SK-MEL-5 (cell line): Measurements from ENCODE around the gene ARHGAP32. TPM values are rescaled to one million over a fixed set of nuclear protein-coding genes. Genes with fewer than 3 reads are reported as not detected.
A peak's percentile ranks its signal among the peaks of the same experiment; 100 is the strongest.

ENCODE experiments used
- DNase-seq: peaks from one replicate; pipeline ENCODE4 v3.0.0-alpha.2; 2016; ENCODE audit warnings: low read depth, low spot score
- in situ Hi-C: cut with HindIII; loops from 2 replicates; pipeline ENCODE4 v1.10.0; 2016; ENCODE audit warnings: low sequenced_read_pairs, high pct_unique_total_duplicates, low pct_unique_long_range_greater_than_20kb
- polyA plus RNA-seq, 2 experiments: library from polyadenylated mRNA; depleted of rRNA; stranded (reverse); fragments of >200 nt; gene quantifications; 2 replicates each; pipeline ENCODE4 v1.2.3, GENCODE V29; 2015
- total RNA-seq: library from RNA; depleted of rRNA; stranded (reverse); fragments of >200 nt; shearing (Covaris generic); gene quantifications from 2 replicates; pipeline ENCODE4 v1.2.3, GENCODE V29; 2014; rRNA removed

ARHGAP32 gene
- total RNA-seq: 8.6 and 9.6 TPM in 2 replicates
- 6.1 and 7.3 TPM in 2 replicates for polyA plus RNA-seq (2015; cell fraction: cytosol; rRNA removed)
- polyA plus RNA-seq (2015; cell fraction: nucleus; rRNA removed): 10.0 and 13.8 TPM in 2 replicates

DNA sequence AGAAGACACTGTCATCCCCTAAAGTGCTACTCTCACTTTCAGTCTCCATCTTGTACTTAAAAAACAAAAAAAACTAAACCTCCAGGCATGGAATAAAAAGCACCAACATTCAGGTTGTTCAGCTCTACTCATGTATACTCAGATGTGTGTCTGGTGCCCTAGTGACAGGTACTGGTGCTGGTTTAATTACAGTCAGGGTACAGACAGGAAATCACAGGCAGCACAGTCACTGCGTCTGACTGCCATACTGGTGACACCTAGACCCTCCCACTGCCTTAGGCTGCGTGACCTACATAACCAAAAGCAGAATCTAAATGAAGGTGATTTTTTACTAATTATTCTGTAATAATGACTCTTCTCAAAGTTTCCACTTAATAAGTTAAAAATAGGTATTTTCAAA lies at the start of gene ARHGAP32:
Gene ARHGAP32, minus strand, starts transcription at position 176 of the 400 bp plus-strand sequence. Its CDS starts 127 bp downstream, at position 49.
- DNase-seq: no peak
- in situ Hi-C loops: no loop called here

DNA sequence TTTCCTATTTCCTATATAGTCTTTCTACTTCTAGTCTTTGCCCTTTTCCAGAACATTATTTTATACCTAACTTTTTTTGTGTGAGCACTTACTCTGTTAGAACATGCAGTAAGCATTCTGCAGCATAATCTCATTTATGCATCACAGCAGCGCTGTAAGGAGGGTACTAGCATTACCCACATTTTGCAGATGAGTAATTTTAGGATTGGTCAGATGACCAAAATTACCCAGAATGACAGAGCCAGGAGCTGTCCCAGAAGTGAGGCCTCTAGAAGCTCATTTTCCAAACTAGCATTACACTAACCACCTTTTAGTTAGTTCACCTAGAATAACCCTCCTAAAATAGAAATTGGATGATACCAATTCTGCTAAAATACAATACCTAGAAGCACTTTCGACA lies 47.1 kb upstream of the ARHGAP32 start:
- in situ Hi-C loops: no loop called here
- no peak for DNase-seq

DNA sequence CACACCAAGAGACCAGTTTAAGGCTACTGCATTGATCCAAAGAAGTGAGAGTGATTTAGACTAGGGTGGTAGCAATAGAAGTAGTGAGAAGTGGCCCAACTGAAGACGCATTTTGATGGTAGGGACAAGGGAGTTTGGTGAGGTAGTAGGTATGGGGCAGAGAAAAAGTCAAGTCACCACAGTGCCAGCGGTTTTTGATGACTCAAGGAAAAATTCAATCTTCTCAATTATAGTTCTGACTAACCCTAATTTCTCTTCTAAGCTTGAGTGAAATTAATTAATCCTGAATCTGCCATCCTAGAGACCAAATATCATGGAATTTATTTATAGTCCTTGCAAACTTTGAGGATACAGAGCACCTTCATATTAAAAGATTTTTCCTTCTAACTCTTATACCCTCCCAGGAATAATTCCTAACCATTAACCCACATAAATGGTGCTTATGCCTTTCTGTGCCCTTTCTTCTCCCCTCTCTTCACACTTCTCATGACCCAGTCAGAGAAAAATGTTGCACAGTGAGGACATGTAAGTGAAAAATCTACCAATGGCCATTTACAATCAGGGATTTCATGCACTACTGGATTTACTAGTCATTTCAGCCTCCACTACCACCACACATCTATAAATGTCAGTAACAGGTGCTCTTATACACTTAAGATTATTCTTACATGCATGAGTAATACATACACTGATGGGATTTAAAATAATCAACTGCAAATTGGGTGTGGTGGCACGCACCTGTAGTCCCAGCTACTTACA lies 45.9 kb upstream of the ARHGAP32 start:
- in situ Hi-C loops: no loop called here
- no peak for DNase-seq

DNA sequence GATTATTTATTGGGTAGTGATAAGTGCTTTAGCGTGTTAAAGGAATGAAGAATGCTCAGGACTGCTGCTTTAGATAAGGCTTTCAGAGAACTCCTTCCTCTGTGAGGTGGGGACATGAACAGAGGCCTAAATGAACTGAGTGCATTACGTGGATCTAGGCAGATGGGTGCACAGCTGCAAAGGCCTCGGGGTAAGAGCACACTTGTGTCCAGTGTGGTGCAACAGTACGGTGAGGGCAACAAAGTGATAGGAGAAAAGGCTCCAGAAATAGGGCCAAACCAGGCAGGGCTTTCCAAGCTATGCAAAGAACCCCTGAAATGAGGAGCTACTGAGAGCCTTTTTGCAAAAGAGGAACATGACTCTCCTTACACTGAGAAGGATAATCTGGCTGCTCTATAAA lies 45.3 kb upstream of the ARHGAP32 start:
- in situ Hi-C loops: no loop called here
- DNase-seq: no peak

DNA sequence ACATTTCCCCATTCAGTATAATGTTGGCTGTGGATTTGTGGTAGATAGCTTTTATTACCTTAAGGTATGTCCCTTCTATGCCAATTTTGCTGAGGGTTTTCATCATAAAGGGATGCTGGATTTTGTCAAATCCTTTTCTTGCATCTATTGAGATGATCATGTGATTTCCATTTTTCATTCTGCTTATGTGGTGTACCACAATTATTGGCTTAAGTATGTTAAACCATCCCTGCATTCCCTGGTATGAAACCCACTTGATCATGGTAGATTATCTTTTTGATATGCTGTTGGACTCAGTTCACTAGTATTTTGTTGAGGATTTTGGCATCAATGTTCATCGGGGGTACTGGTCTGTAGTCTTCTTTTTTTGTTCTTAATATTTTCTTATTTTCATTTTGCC lies 44.7 kb upstream of the ARHGAP32 start:
- no peak for DNase-seq
- in situ Hi-C loops: no loop called here

DNA sequence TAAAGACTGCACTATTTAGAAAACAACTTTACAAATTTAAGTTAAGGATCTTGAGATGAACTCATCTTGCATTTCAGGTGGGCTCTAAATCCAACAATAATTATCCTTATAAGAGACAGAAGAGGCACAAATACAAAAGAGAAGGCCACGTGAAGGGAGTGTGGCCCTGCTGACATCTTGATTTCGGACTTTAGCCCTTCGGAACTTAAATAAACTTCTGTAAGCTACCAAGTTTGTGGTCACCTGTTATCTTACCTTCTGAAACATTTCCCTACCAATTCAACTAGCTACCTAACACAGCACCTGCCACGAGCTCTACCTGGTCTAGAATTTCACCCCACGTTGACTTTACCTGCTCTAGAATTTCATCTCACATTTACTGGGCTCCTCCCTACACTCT lies 42.9 kb upstream of the ARHGAP32 start:
- in situ Hi-C loops: no loop called here
- DNase-seq: no peak

DNA sequence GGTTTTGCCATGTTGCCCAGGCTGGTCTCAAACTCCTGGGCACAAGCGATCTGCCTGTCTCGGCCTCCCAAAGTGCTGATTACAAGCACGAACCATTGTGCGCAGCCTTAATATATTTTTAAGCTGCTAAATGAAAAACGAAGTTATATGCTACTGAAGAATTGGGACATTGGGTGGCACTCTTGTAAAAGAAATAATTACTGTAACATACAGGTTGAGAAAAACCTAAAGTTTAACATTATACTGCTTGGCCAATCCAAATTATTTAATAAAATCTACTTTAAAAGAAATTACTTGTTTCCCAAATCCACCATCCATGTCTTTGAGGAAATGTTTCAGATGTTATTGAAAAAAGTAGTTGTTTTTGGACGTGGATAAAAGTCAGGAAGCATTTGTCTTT lies 37.9 kb upstream of the ARHGAP32 start:
- in situ Hi-C loops: no loop called here
- peak; percentile 47 for DNase-seq

DNA sequence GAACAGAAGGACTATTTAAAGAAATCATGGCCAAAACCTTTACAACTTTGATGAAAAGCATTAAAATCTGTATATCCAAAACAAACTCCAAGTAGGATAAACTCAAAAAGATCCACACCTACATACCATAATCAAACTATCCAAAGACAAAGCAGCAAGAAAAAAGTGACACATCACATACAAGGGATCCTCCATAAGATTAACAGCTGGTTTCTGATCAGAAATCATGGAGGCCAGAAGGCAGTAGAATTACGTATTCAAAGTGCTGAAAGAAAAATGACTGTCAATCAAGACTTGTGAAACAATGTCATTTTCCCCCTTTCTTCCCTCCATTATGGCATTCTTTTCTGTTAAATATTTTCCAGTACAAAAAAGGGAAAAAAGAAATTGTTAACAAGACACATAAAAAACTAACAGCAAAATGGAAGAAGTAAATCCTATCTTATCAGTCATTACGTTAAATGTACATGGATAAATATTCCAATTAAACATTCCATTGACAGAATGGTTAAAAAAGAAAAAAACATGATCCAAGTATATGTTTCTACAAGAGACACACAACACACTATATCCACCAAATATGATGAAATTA lies 34.2 kb upstream of the ARHGAP32 start:
- in situ Hi-C loops: no loop called here
- no peak for DNase-seq

DNA sequence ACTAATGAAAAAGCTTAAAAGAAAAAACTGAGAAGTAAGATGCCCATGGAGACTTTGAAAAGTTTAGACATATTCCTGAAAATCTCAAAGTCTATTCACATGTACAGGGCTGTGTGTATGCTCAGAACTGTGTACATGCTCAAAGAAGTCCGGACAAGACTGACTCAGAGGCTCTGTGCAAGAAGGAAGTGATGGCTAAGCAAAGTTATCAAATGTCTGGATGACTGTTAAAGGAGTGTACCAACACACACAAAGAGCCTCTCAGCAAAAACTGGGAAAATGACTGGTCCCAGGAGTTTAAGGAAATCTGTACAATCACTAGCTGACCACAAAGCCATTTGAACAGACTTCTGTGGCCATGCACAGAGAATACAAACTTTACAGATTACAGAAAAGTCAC lies 33.1 kb upstream of the ARHGAP32 start:
- in situ Hi-C loops: no loop called here

DNA sequence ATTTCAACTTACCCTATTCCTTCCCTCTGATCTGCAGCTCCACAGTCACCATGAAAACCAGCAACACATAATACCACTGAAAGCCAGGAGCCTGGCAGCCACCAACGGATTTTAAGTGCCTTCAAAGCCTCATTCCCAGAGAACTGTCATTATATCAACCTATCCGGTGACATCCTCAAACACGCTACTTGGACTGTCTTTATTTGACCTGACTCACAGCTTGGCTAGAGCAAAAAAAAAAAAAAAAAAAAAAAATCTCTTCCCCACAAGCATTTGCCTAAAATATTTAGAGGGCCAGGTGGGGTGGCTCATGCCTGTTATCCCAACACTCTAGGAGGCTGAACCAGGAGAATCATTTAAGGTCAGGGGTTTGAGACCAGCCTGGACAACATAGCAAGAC lies 32.4 kb upstream of the ARHGAP32 start:
- no peak for DNase-seq
- in situ Hi-C loops: no loop called here

More for the DNA sequence above, 33.1 kb upstream of the ARHGAP32 start:
- DNase-seq: no peak

DNA sequence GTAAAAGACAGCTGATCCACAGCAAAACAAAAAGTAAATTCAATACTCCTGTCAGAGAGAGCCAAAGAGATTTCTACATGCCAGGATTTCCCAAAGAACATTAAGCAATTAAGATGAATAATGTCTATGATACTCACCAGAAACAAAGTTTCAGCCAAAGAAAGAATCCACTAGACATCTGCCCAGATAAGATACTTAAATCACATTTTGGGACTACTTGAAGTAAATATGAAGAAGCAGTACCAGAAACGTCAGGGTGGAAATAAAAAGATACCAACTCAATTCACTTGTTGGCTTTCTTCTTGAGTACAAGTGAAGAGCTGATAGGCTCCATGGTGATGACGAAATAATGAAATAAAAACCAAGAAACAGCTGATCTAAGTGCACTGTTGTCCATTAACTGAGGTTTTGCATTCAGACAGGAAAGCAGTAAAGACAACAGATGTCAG lies 31.6 kb upstream of the ARHGAP32 start:
- in situ Hi-C loops: no loop called here
- no peak for DNase-seq

DNA sequence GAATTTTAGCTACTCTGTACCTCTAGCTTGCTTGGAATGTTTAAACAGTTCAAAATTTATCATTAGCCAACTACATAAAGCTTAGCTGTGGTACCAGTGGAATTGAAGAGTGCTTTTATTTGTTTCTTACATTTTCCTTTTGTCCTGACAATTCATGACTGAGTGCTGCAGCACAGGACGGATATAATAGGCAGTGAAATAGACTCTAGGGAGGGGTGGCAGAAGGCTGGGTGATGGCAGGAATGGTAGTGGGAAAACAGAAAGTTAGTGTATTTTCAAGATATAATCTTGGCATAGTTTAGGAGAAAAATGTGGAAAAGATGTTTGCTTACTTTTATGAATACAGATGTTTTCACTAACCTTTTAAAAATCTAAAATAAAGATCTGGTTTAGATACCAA lies 31.1 kb upstream of the ARHGAP32 start:
- in situ Hi-C loops: no loop called here
- no peak for DNase-seq

DNA sequence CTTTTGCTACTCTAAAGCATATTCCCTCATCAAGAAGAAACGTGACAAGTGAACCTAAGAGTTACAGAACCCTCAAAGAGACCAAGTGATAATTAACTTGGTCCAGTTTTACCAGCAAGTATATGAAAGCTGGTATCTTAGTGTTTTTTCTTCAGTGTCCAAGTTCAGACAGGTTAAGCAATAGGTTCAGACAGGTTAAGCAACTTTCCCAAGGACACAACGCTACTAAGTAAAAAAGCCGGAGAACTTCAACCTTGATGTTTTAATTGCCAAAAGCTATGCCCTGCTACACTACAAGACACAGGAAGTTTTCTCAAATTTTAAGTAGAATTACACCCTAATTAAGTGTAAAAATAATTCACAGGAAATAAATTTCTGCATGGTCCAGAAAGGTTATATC lies 30.0 kb upstream of the ARHGAP32 start:
- in situ Hi-C loops: no loop called here
- DNase-seq: no peak

DNA sequence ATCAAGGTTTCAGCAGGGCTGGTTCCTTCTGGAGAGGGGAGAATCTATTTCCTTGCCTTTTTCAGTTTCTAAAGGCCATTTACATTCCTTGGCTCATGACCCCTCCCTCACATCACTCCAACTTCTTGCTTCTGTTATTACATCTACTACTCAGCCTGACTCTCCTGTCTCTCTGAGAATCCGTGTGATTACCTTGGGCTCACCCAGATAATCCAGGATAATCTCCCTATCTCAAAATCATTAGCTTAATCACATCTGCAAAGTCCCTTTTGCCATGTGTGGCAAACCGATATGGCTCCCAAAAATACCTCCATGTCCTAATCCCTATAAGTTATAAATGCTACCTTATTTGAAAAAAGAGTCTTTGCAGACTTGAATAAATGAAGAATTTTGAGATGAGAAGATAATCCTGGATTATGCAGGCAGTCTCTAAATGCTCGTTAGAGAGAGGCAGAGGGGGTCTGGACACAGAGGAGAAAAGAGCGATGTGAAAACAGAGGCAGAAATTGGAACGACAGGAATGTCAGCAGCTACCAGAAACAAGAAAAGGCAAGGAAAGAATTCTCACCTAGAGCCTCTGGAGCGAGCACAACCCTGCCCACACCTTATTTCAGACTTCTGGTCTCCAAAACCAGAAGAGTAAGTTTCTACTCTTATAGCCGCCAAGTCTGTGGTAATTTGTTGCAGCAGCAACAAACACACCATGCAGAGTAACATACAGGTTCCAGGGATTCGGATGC lies 23.6 kb upstream of the ARHGAP32 start:
- in situ Hi-C loops: no loop called here
- no peak for DNase-seq

DNA sequence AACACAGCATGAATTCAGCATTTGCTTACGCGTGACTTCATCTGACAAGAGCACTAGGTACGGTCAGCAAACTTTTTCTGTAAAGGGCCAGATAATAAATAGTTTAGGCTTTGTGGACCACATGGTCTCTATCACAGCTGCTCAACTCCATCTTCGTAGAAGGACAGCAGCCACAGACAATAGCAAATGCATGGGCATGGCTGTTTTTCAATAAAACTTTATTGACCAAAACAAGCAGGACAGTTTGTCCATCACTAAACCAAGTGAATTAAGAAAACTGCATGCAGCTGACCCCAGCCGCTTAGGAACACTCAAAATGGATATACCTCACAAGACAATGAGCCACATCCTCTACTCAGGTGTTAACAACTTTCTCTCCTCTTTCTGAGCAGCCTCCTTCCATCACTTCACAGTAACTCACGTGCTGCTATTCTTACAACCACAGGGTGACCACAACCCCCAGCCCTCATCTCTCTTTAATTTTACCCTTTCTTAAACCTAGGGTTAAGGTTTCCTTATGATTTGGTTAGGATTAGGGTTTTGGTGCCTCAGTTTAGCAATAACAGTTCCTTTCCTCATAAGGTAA lies 22.7 kb upstream of the ARHGAP32 start:
- in situ Hi-C loops: no loop called here
- DNase-seq: no peak

DNA sequence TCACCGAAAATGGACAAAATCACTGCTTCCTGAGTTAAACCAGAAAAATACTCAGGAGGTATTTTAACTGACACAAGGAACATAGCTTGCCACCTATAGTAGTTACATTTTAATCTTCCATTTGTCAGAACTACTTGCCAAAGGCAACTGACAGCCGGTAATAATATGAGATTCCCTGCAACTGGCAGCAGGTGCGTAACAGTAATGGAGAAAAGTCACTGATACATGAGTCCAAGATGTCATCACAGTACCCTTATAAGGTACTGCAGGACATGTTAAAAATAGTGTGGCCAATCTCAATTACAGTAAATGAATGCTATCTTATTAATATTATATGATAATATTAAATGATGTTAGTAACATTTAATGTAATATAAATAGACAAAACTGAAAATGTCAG lies 21.1 kb upstream of the ARHGAP32 start:
- in situ Hi-C loops: no loop called here

DNA sequence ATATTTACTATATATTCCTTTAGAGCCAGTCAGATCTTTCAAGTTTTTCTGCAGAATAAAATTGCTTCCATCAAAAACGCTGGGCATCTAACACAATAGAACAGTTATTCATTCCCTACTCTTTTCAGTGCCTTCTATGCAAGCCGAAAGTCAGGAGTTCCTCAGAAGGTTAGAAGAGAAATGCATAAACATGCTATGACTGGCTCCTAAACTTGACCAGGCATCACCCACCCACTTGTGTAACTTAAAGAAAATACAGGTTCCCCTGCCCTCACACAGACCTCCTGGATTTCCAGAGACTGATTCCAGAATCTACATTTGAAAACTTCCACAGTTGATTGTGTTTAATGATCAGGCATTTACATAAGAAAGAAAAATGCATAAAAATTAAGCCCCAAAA lies 19.3 kb upstream of the ARHGAP32 start:
- in situ Hi-C loops: no loop called here
- DNase-seq: no peak

More for the DNA sequence above, 21.1 kb upstream of the ARHGAP32 start:
- no peak for DNase-seq

DNA sequence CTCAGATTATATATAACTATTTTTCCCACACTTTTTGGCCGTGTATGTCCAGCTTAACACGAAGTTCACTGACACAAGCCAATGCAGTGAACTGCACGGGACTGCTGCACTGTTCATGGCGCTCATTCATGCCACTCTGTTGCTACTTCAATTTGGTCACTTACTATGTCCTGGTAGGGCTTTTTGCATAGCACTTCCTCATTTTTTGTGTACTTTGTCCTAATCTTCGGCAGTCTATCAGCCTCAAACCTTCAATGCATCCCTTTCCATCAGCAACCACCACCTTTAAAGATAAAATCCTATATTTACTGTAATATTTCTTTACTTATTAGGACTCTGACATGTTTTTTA lies 18.7 kb upstream of the ARHGAP32 start:
- no peak for DNase-seq
- in situ Hi-C loops: no loop called here
